H1 (cell line): ENCODE data around the gene RNF144A. TPM values are rescaled to one million over a fixed set of nuclear protein-coding genes. Genes with fewer than 3 reads are reported as not detected.

Experiments
- CTCF ChIA-PET: fragments of 300-600 bp; sonication (Branson Sonifier 250); formaldehyde crosslinking; loops from one replicate; lab custom pipeline; 2021; ENCODE audit not compliant: partially characterized antibody; lab: Charles Lee
- POLR2A ChIA-PET: fragments of 300-600 bp; sonication (Branson Sonifier 250); formaldehyde crosslinking; loops from one replicate; lab custom pipeline; 2021; ENCODE audit warnings: inconsistent platforms; ENCODE audit not compliant: partially characterized antibody; lab: Charles Lee
- DNase-seq, 2 experiments: peaks; one replicate each; pipeline versions ENCODE4 v3.0.0 to v3.0.0-alpha.2; 2010 to 2022; ENCODE audit warnings: low spot score in 2 of 2, low read depth in 1 of 2, mixed read lengths in 1 of 2
- FAIRE-seq: peaks from 2 replicates; lab custom pipeline; 2011; peaks lifted over from hg19 to GRCh38; lab: Jason Lieb, UNC
- H2AFZ ChIP-seq: 2 replicates; pipeline ENCODE4 v1.8.1; 2012; ENCODE audit warnings: low read length, inconsistent platforms
- H2AK5ac ChIP-seq: 2 replicates; pipeline ENCODE4 v1.6.1; 2013; ENCODE audit warnings: low read depth, low read length
- H2BK120ac ChIP-seq: replicated peaks from 2 replicates; pipeline ENCODE3; 2013; ENCODE audit warnings: low read depth, low read length, inconsistent platforms
- H2BK12ac ChIP-seq: 2 replicates; pipeline ENCODE4 v1.6.1; 2013; ENCODE audit warnings: low read depth, low read length
- H2BK15ac ChIP-seq: 2 replicates; pipeline ENCODE4 v1.6.1; 2013; ENCODE audit warnings: low read length
- H2BK20ac ChIP-seq: 2 replicates; pipeline ENCODE4 v1.6.1; 2013; ENCODE audit warnings: low read length
- H2BK5ac ChIP-seq: 2 replicates; pipeline ENCODE4 v1.6.1; 2013; ENCODE audit warnings: low read depth, low read length
- H3K14ac ChIP-seq: 2 replicates; pipeline ENCODE4 v1.6.1; 2013; ENCODE audit warnings: inconsistent platforms; ENCODE audit not compliant: insufficient read length
- H3K18ac ChIP-seq: 2 replicates; pipeline ENCODE4 v1.6.1; 2013; ENCODE audit warnings: low read length; ENCODE audit errors: extremely low read depth
- H3K23ac ChIP-seq: 2 replicates; pipeline ENCODE4 v1.6.1; 2013; ENCODE audit warnings: inconsistent platforms; ENCODE audit not compliant: insufficient read length
- H3K23me2 ChIP-seq: 2 replicates; pipeline ENCODE4 v1.6.1; 2013; ENCODE audit warnings: low read depth, low read length
- H3K27ac ChIP-seq: 2 replicates; pipeline ENCODE4 v1.6.1; 2011; ENCODE audit warnings: low read depth, low read length, inconsistent platforms
- H3K27me3 ChIP-seq, 4 experiments: replicated peaks in 1 of 4; 1 replicate in 1 of 4; 2 replicates in 3 of 4; pipeline versions ENCODE4 v1.6.1 to v1.8.1; 2011 to 2013; ENCODE audit warnings: low read length in 3 of 4, mild to moderate bottlenecking in 3 of 4, inconsistent platforms in 2 of 4, mixed read lengths in 2 of 4, moderate library complexity in 1 of 4; ENCODE audit not compliant: control insufficient read depth in 3 of 4, insufficient read depth in 3 of 4; ENCODE audit errors: extremely low read depth in 1 of 4
- H3K36me3 ChIP-seq, 4 experiments: 2 replicates each; pipeline versions ENCODE4 v1.6.1 to v1.8.1; 2011 to 2013; ENCODE audit warnings: mild to moderate bottlenecking in 4 of 4, low read length in 3 of 4, moderate library complexity in 2 of 4, control low read depth in 1 of 4, inconsistent platforms in 1 of 4; ENCODE audit not compliant: insufficient read depth in 4 of 4, control insufficient read depth in 2 of 4
- H3K4ac ChIP-seq: replicated peaks from 2 replicates; pipeline ENCODE3; 2013; ENCODE audit warnings: low read length, low read depth, mixed read lengths, inconsistent platforms; ENCODE audit not compliant: insufficient read length
- H3K4me1 ChIP-seq, 4 experiments: replicated peaks in 1 of 4; 1 replicate in 1 of 4; 2 replicates in 3 of 4; pipeline versions ENCODE4 v1.6.1 to v1.8.1; 2011 to 2013; ENCODE audit warnings: low read length in 3 of 4, inconsistent platforms in 2 of 4, mixed read lengths in 1 of 4; ENCODE audit not compliant: insufficient read depth in 4 of 4, control insufficient read depth in 3 of 4
- H3K4me2 ChIP-seq, 2 experiments: 2 replicates each; pipeline versions ENCODE4 v1.6.1 to v1.8.1; 2011 to 2013; ENCODE audit warnings: low read depth in 2 of 2, low read length in 2 of 2, control low read depth in 1 of 2, inconsistent platforms in 1 of 2, mild to moderate bottlenecking in 1 of 2; ENCODE audit not compliant: insufficient read depth in 1 of 2
- H3K4me3 ChIP-seq, 4 experiments: fragments of 200-600, 300-600 bp in 1 of 4; sonication (generic), shearing (Covaris generic), sonication (Bioruptor Twin) in 1 of 4; 2 replicates each; pipeline versions ENCODE4 v1.5.1 to v1.8.1; 2011 to 2016; ENCODE audit warnings: low read length in 4 of 4, low read depth in 3 of 4, control low read depth in 2 of 4, inconsistent platforms in 2 of 4, mild to moderate bottlenecking in 2 of 4, mixed read lengths in 1 of 4, moderate library complexity in 1 of 4; ENCODE audit not compliant: insufficient read depth in 2 of 4; ENCODE audit errors: extremely low read depth in 1 of 4
- H3K56ac ChIP-seq: replicated peaks from 2 replicates; pipeline ENCODE3; 2013; ENCODE audit warnings: low read depth, mild to moderate bottlenecking, mixed read lengths, low read length, inconsistent platforms; ENCODE audit not compliant: insufficient read length
- H3K79me1 ChIP-seq: 2 replicates; pipeline ENCODE4 v1.6.1; 2013; ENCODE audit warnings: low read depth, low read length, control low read depth
- H3K79me2 ChIP-seq, 2 experiments: 2 replicates each; pipeline versions ENCODE4 v1.6.1 to v1.8.1; 2012 to 2013; ENCODE audit warnings: low read length in 2 of 2, mild to moderate bottlenecking in 2 of 2, inconsistent platforms in 1 of 2; ENCODE audit not compliant: insufficient read depth in 2 of 2, control insufficient read depth in 1 of 2
- H3K9ac ChIP-seq, 4 experiments: replicated peaks in 1 of 4; 1 replicate in 1 of 4; 2 replicates in 3 of 4; pipeline versions ENCODE4 v1.6.1 to v1.8.1; 2011 to 2013; ENCODE audit warnings: low read depth in 3 of 4, low read length in 3 of 4, control low read depth in 2 of 4, mild to moderate bottlenecking in 2 of 4, moderate library complexity in 2 of 4, inconsistent platforms in 1 of 4; ENCODE audit errors: extremely low read depth in 1 of 4
- H3K9me3 ChIP-seq, 2 experiments: 2 replicates each; pipeline versions ENCODE4 v1.6.1 to v1.8.1; 2012 to 2013; ENCODE audit warnings: mild to moderate bottlenecking in 2 of 2, moderate library complexity in 2 of 2, control low read depth in 1 of 2, inconsistent platforms in 1 of 2, low read depth in 1 of 2, low read length in 1 of 2, mixed read lengths in 1 of 2; ENCODE audit not compliant: insufficient read depth in 2 of 2
- H4K20me1 ChIP-seq, 2 experiments: replicated peaks in 1 of 2; 2 replicates each; pipeline versions ENCODE3 to v1.8.1; 2011 to 2013; ENCODE audit warnings: inconsistent platforms in 2 of 2, low read length in 2 of 2, mild to moderate bottlenecking in 1 of 2; ENCODE audit not compliant: insufficient read depth in 2 of 2, control insufficient read depth in 1 of 2
- H4K5ac ChIP-seq: 2 replicates; pipeline ENCODE4 v1.6.1; 2013; ENCODE audit warnings: low read length, low read depth, mixed read lengths, inconsistent platforms; ENCODE audit not compliant: insufficient read length
- H4K8ac ChIP-seq: 2 replicates; pipeline ENCODE4 v1.8.0; 2013; ENCODE audit warnings: mild to moderate bottlenecking, moderate library complexity, low read length, inconsistent platforms; ENCODE audit not compliant: insufficient read depth; ENCODE audit errors: extremely low read depth
- H4K91ac ChIP-seq: replicated peaks from 2 replicates; pipeline ENCODE3; 2013; ENCODE audit warnings: low read length, mixed read lengths, inconsistent platforms; ENCODE audit not compliant: insufficient read length
- ASH2L ChIP-seq: fragments of 200-600, 300-600 bp; sonication (generic); IDR thresholded peaks from one replicate; pipeline ENCODE4 v1.7.1; 2017; ENCODE audit warnings: low read length
- BRCA1 ChIP-seq: IDR thresholded peaks from 2 replicates; pipeline ENCODE4 v1.6.1; 2012; ENCODE audit warnings: low read depth, low read length, improper control_type of control experiment
- CHD1 ChIP-seq: IDR thresholded peaks from 2 replicates; pipeline ENCODE4 v1.6.1; 2012; ENCODE audit warnings: low read depth, low read length, improper control_type of control experiment
- GABPA ChIP-seq: IDR thresholded peaks from 2 replicates; pipeline ENCODE4 v1.6.1; 2011; ENCODE audit warnings: mild to moderate bottlenecking, low read length, moderate library complexity, borderline replicate concordance; ENCODE audit not compliant: insufficient read depth
- KDM4A ChIP-seq: IDR thresholded peaks from one replicate; pipeline ENCODE4 v1.7.1; 2012; ENCODE audit warnings: low read depth, mild to moderate bottlenecking, moderate library complexity, low read length, inconsistent platforms; ENCODE audit not compliant: severe bottlenecking
- KDM5A ChIP-seq: fragments of 200-600 bp; IDR thresholded peaks from 2 replicates; pipeline ENCODE4 v1.7.1; 2012; ENCODE audit warnings: mild to moderate bottlenecking, low read length, inconsistent platforms, mixed read lengths
- MAFK ChIP-seq: IDR thresholded peaks from 2 replicates; pipeline ENCODE4 v1.6.1; 2012; ENCODE audit warnings: low read depth, mild to moderate bottlenecking, improper control_type of control experiment, low read length
- POLR2A ChIP-seq, 2 experiments: IDR thresholded peaks; 1 replicate in 1 of 2; 2 replicates in 1 of 2; pipeline ENCODE4 v1.6.1; 2011; ENCODE audit warnings: low read depth in 2 of 2, low read length in 2 of 2, mild to moderate bottlenecking in 2 of 2; ENCODE audit errors: control extremely low read depth in 1 of 2
- POU5F1 ChIP-seq: IDR thresholded peaks from 2 replicates; pipeline ENCODE4 v1.6.1; 2011; ENCODE audit warnings: low read depth, mild to moderate bottlenecking, low read length, moderate library complexity
- RXRA ChIP-seq: IDR thresholded peaks from 2 replicates; pipeline ENCODE4 v1.6.1; 2011; ENCODE audit warnings: low read depth, mild to moderate bottlenecking, low read length, moderate library complexity; ENCODE audit not compliant: insufficient read depth
- SAP30 ChIP-seq: fragments of 300-600 bp; sonication (generic); IDR thresholded peaks from 2 replicates; pipeline ENCODE4 v1.7.1; 2012; ENCODE audit warnings: low read length, moderate library complexity, mild to moderate bottlenecking, inconsistent platforms; ENCODE audit not compliant: insufficient read depth, insufficient replicate concordance
- SIX5 ChIP-seq: IDR thresholded peaks from 2 replicates; pipeline ENCODE4 v1.6.1; 2011; ENCODE audit warnings: mild to moderate bottlenecking, low read depth, low read length
- TBP ChIP-seq: IDR thresholded peaks from 2 replicates; pipeline ENCODE4 v1.6.1; 2011; ENCODE audit warnings: low read depth, low read length, improper control_type of control experiment
- TCF12 ChIP-seq: IDR thresholded peaks from 2 replicates; pipeline ENCODE4 v1.6.1; 2011; ENCODE audit warnings: low read depth, mild to moderate bottlenecking, low read length
- TEAD4 ChIP-seq: IDR thresholded peaks from 2 replicates; pipeline ENCODE4 v1.6.1; 2012; ENCODE audit warnings: low read depth, low read length, inconsistent platforms, mixed read lengths
- ZNF274 ChIP-seq: IDR thresholded peaks from 2 replicates; pipeline ENCODE4 v1.7.0; 2012; ENCODE audit warnings: low read length, borderline replicate concordance; ENCODE audit errors: extremely low read depth
- WGBS, 2 experiments: shearing (Covaris generic) in 1 of 2; methylation state at CpG; one replicate each; pipeline versions ENCODE4 v1.1.6 to v1.1.7; 2013 to 2015; ENCODE audit warnings: low lambda C conversion rate in 2 of 2, mixed read lengths in 2 of 2, inconsistent platforms in 1 of 2, low coverage in 1 of 2, missing lambda C conversion rate in 1 of 2; ENCODE audit not compliant: insufficient replicate concordance in 2 of 2, insufficient coverage in 1 of 2, insufficient read length in 1 of 2; ENCODE audit errors: extremely low coverage in 1 of 2, missing lambda C conversion rate in 1 of 2; 5-methylcytosine and 5-hydroxymethylcytosine counted together
- polyA plus RNA-seq, 7 experiments: library from polyadenylated mRNA; depleted of rRNA in 3 of 7; stranded (reverse) in 5 of 7; unstranded in 2 of 7; fragments of >200 nt in 5 of 7; fragments of 200-250 nt in 2 of 7; gene quantifications; 1 replicate in 5 of 7; 2 replicates in 1 of 7; 4 replicates in 1 of 7; pipeline versions ENCODE4 v1.2.1 to v1.2.3, GENCODE V29; 2011 to 2013; ENCODE audit warnings: missing spikeins in 2 of 7, mixed read lengths in 2 of 7
- total RNA-seq: library from RNA; stranded (reverse); fragmentation: NEBNext Ultra II Directional; extraction: Animal tissue kit (Norgen Biotek cat#: 25700); gene quantifications from 2 replicates; pipeline ENCODE4 v1.2.1, GENCODE V29; 2021

The RNF144A gene
- total and polyA plus RNA-seq, 2 of the 8 experiments (the other 6 are each of a cell fraction or from before 2014, with no cell fraction given): 14.0 to 15.0 TPM

DNA sequence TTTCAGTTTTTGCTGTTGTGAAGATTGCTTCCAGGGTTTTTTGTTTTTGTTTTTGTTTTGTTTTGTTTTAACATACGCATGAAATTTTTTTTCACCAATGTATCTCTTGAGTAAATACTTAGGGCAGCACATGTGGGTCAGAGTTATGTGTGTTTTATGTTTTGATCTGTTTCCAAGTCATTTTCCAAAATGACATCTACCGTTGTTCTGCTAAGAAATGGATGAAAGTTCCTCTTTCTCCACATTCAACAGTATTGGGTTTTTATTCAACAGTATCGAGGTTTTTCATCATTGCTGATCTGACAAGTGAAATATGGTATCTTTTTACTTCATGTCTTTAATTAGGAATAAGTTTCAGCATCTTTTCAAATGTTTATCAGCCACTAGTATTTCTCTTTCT lies 16.7 kb downstream of the RNF144A start:
- no peak overlapping the region for H3K56ac ChIP-seq
- H2BK15ac ChIP-seq: no peak overlapping the region
- no peak overlapping the region for H2BK12ac ChIP-seq
- H4K5ac ChIP-seq: no peak overlapping the region
- H3K4me3 ChIP-seq: no peak overlapping the region
- no peak overlapping the region for H3K4ac ChIP-seq
- no peak overlapping the region for H2BK120ac ChIP-seq
- no peaks in the 10 kb centered on the region for H3K36me3 ChIP-seq
- H3K9ac ChIP-seq: no peak overlapping the region
- H3K79me2 ChIP-seq: peaks cover 0 to 22% of the 10 kb centered on the region in 2 experiments; a peak in 2 of 4 replicates
- H3K23me2 ChIP-seq: no peaks in the 10 kb centered on the region
- no peak overlapping the region for H3K4me2 ChIP-seq
- no peaks in the 10 kb centered on the region for H3K27me3 ChIP-seq
- no peak overlapping the region for H3K23ac ChIP-seq
- FAIRE-seq (no peak), DNase-seq (no peak)
- no peaks in the 10 kb centered on the region for H3K9me3 ChIP-seq
- peaks cover 3% of the 10 kb centered on the region in 2 experiments for H4K20me1 ChIP-seq
- no peak overlapping the region for H4K91ac ChIP-seq
- WGBS, 2 experiments: 86% methylated on average over 3 of the region's 3 CpGs; no CpG with 5 or more reads in 1 of the 2 experiments
- H3K27ac ChIP-seq: no peak overlapping the region
- H3K18ac ChIP-seq: no peak overlapping the region
- H2AK5ac ChIP-seq: no peak overlapping the region
- no peak overlapping the region for H4K8ac ChIP-seq
- H2BK5ac ChIP-seq: no peak overlapping the region
- H2BK20ac ChIP-seq: no peak overlapping the region
- no peak overlapping the region for H3K14ac ChIP-seq
- H2AFZ ChIP-seq: no peak overlapping the region
- H3K79me1 ChIP-seq: peaks cover 4% of the 10 kb centered on the region; the same call in 1 of the 2 replicates
- H3K4me1 ChIP-seq: peaks cover 0 to 15% (median 6%) of the 10 kb centered on the region in 4 experiments; a peak in 5 of 7 replicates
- ChIA-PET CTCF (interaction anchor here (1.4 kb wide), 1 partner anchor 81 kb away, joined by 5 read pairs; no protein-coding TSS in a partner anchor), POLR2A (no interaction called here)
- TF ChIP-seq GABPA (no peak), MAFK (no peak), POU5F1 (no peak), BRCA1 (no peak), TEAD4 (no peak), ASH2L (no peak), SIX5 (no peak), ZNF274 (no peak), POLR2A (IDR thresholded peaks at IDR 0.05; ENCODE audit: control extremely low read depth in 1 of 2, low read depth in 2 of 2, low read length in 2 of 2) (no peak), TCF12 (no peak), TBP (no peak), CHD1 (no peak), RXRA (no peak), KDM5A (no peak), SAP30 (no peak), KDM4A (no peak)
